Panc1 (cell line): ENCODE measurements around the gene IL24. TPM values are rescaled to one million over a fixed set of nuclear protein-coding genes. Genes with fewer than 3 reads are reported as not detected.

Experiments used
- ATAC-seq: fragments of 200-7000 bp; cut with Tn5 transposase; 2 replicates; pipeline ENCODE4 v1.9.1; 2020; ENCODE audit warnings: mild to moderate bottlenecking, moderate library complexity
- BruUV-seq: library from RNA; stranded (reverse); fragments of 400-500 nt; replicated peaks from 2 replicates; lab custom pipeline; 2021; lab: Mats Ljungman, UMichigan
- CTCF ChIA-PET: fragments of 300-600 bp; sonication (Branson Sonifier 250); formaldehyde crosslinking; loops from one replicate; lab custom pipeline; 2022; ENCODE audit warnings: antibody characterized with exemption; lab: Charles Lee
- POLR2A ChIA-PET: fragments of 300-600 bp; sonication (Branson Sonifier 250); formaldehyde crosslinking; loops from one replicate; lab custom pipeline; 2022; ENCODE audit warnings: antibody characterized with exemption; lab: Charles Lee
- DNase-seq: peaks from one replicate; pipeline ENCODE4 v3.0.0-alpha.2; 2010; ENCODE audit warnings: low read depth, low spot score
- H3K27ac ChIP-seq: 2 replicates; pipeline ENCODE4 v1.5.1; 2011; ENCODE audit warnings: mild to moderate bottlenecking, low read length, inconsistent platforms
- H3K27me3 ChIP-seq: fragments of 200-500 bp; sonication (Bioruptor generic); 2 replicates; pipeline ENCODE4 v1.6.0; 2014; ENCODE audit warnings: low read length, inconsistent platforms; ENCODE audit not compliant: control insufficient read depth, insufficient read depth
- H3K36me3 ChIP-seq: fragments of 200-500 bp; sonication (Bioruptor generic); 2 replicates; pipeline ENCODE4 v1.5.1; 2014; ENCODE audit warnings: inconsistent platforms, mild to moderate bottlenecking, low read length, moderate library complexity; ENCODE audit not compliant: control insufficient read depth, insufficient read depth
- H3K4me1 ChIP-seq: 2 replicates; pipeline ENCODE4 v1.5.1; 2011; ENCODE audit warnings: inconsistent platforms, mild to moderate bottlenecking, low read length, moderate library complexity; ENCODE audit not compliant: control insufficient read depth, insufficient read depth
- H3K4me3 ChIP-seq, 2 experiments: 2 replicates each; pipeline ENCODE4 v1.5.1; 2011 to 2012; ENCODE audit warnings: low read depth in 2 of 2, low read length in 2 of 2, mild to moderate bottlenecking in 2 of 2, inconsistent platforms in 1 of 2, moderate library complexity in 1 of 2
- H3K9me3 ChIP-seq: fragments of 200-500 bp; sonication (Bioruptor generic); 2 replicates; pipeline ENCODE4 v1.5.1; 2014; ENCODE audit warnings: low read depth, mild to moderate bottlenecking, inconsistent platforms, low read length, moderate library complexity; ENCODE audit not compliant: control insufficient read depth, insufficient read depth
- CTCF ChIP-seq: fragments of 450-650 bp; IDR thresholded peaks from 2 replicates; pipeline ENCODE4 v1.5.1; 2017; ENCODE audit warnings: mild to moderate bottlenecking
- POLR2AphosphoS5 ChIP-seq: IDR thresholded peaks from 2 replicates; pipeline ENCODE4 v1.6.1; 2012; ENCODE audit warnings: mild to moderate bottlenecking, low read depth, low read length, moderate library complexity
- REST ChIP-seq, 2 experiments: IDR thresholded peaks; 2 replicates each; pipeline ENCODE4 v1.6.1; 2011 to 2012; ENCODE audit warnings: low read depth in 2 of 2, control low read depth in 1 of 2, low read length in 1 of 2, mild to moderate bottlenecking in 1 of 2, moderate library complexity in 1 of 2; ENCODE audit not compliant: insufficient read depth in 1 of 2
- SIN3A ChIP-seq: IDR thresholded peaks from 2 replicates; pipeline ENCODE4 v1.6.1; 2012; ENCODE audit warnings: low read depth, mild to moderate bottlenecking, low read length, moderate library complexity, borderline replicate concordance; ENCODE audit not compliant: insufficient read depth
- TCF7L2 ChIP-seq: IDR thresholded peaks from 2 replicates; pipeline ENCODE4 v1.6.1; 2011; ENCODE audit warnings: mild to moderate bottlenecking, low read depth, low read length, inconsistent platforms
- in situ Hi-C: cut with HindIII; loops from 2 replicates; pipeline ENCODE4 v1.10.0; 2016; ENCODE audit warnings: low sequenced_read_pairs, low pct_unique_long_range_greater_than_20kb
- intact Hi-C: fragments of 100-400 bp; cut with micrococcal nuclease; formaldehyde crosslinking; loops from one replicate; pipeline ENCODE4 v1.10.0; 2022; ENCODE audit not compliant: unreplicated experiment
- total RNA-seq: library from RNA; stranded (reverse); gene quantifications from one replicate; pipeline ENCODE4 v1.2.1, GENCODE V29; 2021; ENCODE audit not compliant: unreplicated experiment

IL24 gene
- total RNA-seq, 1 experiment from 2014 or later: not detected

- Histone ChIP-seq H3K27me3 (peaks cover 18% of the 10 kb centered on the region), H3K4me1 (no peaks in the 10 kb centered on the region), H3K9me3 (no peaks in the 10 kb centered on the region), H3K4me3 (no peak overlapping the region), H3K36me3 (no peaks in the 10 kb centered on the region), H3K27ac (no peak overlapping the region)
- ChIA-PET CTCF (no interaction called here), POLR2A (no interaction called here)
- BruUV-seq: no TSS peak
- DNase-seq (no peak), ATAC-seq (no peak)
- in situ Hi-C loops: no loop called here
- TF ChIP-seq POLR2AphosphoS5: no peak
- TF ChIP-seq TCF7L2: no peak
- no peak for TF ChIP-seq SIN3A
- no peak for TF ChIP-seq CTCF
- no peak for TF ChIP-seq REST (IDR thresholded peaks at IDR 0.05; ENCODE audit: insufficient read depth in 1 of 2, low read depth in 2 of 2, low read length in 1 of 2)
- intact Hi-C loops: no loop called here
Measured at GRCh38 chr1:206867239-206867638, 30.0 kb upstream of the IL24 start.

GRCh38 chr1:206867716-206868115 lies 29.5 kb upstream of the IL24 start:
- CTCF ChIA-PET: no interaction called here
- Histone ChIP-seq H3K27ac (no peak overlapping the region), H3K4me3 (no peak overlapping the region), H3K36me3 (no peaks in the 10 kb centered on the region), H3K27me3 (peaks cover 13% of the 10 kb centered on the region), H3K4me1 (no peaks in the 10 kb centered on the region), H3K9me3 (no peaks in the 10 kb centered on the region)
- in situ Hi-C loops: no loop called here
- intact Hi-C loops: no loop called here
- TF ChIP-seq SIN3A: no peak
- TF ChIP-seq CTCF: no peak
- no peak for TF ChIP-seq POLR2AphosphoS5
- no peak for TF ChIP-seq REST (IDR thresholded peaks at IDR 0.05; ENCODE audit: insufficient read depth in 1 of 2, low read depth in 2 of 2, low read length in 1 of 2)
- TF ChIP-seq TCF7L2: no peak
- DNase-seq (no peak), ATAC-seq (no peak)
- POLR2A ChIA-PET: no interaction called here
- no TSS peak for BruUV-seq
